SIG-M5 (cell line): Measurements from ENCODE around the gene PRSS53.

Experiments used
- DNase-seq: peaks from one replicate; lab custom pipeline; 2025; lab: John Stamatoyannopoulos, UW

The PRSS53 gene

DNA sequence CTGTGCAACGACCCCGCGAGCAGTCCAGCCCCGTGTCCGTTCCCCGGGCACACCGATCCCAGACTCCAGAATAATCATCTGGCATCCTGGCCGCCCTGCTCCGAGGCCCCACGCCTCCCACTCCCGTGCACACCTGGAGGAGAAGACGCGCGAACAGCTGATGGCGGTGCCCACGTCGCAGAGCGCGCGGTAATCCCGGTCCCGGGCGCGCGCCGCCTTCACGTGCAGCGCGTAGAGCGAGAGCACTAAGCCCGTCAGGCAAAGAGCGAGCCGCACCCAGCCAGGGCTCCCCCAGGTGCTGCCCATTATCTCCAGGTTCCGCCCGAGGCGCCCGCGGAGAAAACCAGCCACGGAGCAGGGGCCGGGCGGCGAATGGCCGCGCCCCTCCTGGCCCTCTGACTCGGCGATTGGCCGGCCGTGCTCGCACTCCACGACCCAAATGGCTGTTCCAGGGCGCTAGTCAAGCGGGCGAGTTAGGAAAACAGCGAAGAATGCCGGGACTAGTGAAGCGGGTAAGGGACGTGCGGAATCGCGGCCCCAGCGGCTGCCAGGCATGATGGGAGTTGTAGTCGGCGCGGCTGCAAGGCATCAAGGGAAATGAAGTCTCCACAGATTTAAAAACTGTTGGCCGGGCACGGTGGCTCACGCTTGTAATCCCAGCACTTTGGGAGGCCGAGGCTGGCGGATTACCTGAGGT, 5.8 kb upstream of the PRSS53 start, which contains the start of gene VKORC1:
TSS of gene VKORC1 (minus strand) at position 374 of the 697 bp plus-strand sequence. CDS start at position 306, 68 bp downstream.
- peak; percentile 91 for DNase-seq

DNA sequence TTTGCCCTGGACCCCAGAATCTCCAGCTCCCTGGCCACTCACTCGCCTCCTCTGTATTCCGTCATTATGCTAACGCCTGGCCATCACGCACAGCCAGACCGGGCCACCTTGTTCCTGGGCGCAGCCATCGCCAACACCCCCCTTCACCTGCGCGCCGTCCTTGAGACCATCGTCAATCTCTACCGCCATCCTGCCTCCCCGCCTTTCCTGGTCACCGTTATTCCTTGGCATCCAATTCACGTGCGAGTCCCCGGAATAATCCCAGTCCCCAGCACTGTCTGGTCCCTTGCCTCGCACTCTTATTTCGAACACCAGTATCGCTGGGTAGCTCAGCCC, 5.3 kb upstream of the PRSS53 start:
- no peak for DNase-seq

DNA sequence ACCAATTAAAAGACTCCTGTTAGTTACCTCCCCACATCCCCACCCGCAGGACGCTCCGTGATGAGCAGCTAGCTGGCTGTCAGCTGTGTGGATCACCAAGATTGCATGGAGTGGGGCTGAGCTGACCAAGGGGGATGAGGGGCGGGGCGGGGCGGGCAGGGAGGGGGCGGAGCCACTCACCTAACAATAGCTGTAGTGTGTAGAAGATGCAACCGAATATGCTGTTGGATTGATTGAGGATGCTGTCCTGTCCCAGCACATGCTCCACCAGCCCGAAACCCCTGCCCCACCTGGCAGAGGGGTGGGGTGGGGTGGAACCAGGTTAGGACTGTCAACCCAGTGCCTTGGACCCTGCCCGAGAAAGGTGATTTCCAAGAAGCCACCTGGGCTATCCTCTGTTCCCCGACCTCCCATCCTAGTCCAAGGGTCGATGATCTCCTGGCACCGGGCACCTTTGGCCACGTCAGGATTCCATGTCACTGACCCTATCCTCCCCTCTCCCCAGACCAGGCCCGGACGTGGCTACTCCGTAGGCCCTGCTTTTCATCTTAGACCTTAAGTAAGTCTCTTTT, 4.5 kb upstream of the PRSS53 start:
- no peak for DNase-seq

DNA sequence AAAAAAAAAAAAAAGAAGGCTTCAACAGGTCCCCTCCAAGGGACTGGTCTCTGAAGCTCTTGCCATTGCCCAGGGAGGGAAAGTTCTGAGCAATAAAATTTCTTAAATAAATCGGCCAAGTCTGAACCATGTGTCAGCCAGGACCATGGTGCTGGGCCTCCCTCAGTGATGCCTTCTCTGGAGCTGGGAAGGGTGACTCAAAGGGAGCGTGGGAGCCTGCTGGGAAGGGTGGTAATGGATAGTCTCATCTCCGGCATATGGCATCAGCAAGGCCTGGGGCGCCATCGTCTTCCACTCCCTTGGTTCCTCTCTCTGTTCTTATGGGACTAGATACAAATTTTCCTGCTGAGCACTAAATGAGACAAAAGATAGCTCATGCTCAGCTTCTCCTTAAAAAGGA, 3.6 kb upstream of the PRSS53 start:
- no peak for DNase-seq

DNA sequence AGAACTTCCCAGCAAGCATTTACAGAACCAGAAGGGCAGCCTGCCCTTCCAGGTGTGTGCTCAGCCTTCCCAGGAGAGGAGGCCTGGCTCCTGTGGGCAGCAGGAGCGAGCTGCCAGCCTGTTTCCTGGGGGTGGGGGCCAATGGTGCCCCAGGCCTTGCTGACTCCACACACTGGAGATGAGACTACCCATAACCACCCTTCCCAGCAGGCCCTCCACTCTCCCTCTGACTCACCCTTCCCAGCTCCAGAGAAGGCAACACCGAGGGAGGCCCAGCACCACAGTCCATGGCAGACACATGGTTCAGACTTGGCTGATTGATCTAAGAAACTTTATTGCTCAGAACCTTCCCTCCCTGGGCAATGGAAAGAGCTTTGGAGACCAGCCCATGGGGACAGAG, 1.8 kb upstream of the PRSS53 start:
- no peak for DNase-seq

DNA sequence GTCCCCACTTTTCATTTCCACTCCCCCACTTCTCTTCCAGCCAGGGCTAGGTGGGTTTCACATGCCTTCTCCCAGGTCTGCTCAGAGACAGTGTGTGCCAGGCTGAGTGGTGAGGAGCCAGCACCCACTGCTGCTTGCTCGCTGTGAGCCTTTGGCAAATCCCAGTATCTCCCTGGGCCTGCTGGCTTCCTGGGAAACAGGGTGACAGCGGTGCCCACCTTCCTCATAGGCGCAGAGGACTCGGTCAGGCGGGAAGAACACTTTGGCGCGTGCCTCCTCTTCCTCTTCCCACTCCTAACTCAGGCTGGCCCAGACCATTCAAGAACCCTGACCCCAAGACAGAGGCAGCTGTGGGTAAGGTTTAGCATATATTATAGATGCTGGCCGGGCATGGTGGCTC, 456 bp upstream of the PRSS53 start:
- DNase-seq: no peak

DNA sequence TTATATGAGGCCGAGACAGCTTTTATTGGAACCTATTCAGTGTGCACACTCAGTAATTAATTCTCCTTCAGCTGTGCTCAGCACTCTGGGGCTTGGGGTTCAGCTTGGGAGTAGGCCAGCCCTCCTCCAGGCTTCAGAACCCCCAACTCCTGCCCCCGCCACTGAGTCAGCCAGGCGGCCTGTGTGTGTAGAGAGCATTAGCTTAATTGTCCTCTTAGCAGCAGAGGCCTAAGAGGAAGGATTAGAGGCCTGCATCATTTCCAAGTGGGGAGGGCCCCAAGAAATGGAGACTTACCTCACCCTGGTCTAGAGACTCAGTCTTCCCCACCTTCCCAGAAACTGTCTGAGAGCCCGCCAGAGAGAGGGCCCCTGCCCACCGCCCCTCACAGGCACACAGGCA, 772 bp downstream of the PRSS53 start:
- DNase-seq: no peak

DNA sequence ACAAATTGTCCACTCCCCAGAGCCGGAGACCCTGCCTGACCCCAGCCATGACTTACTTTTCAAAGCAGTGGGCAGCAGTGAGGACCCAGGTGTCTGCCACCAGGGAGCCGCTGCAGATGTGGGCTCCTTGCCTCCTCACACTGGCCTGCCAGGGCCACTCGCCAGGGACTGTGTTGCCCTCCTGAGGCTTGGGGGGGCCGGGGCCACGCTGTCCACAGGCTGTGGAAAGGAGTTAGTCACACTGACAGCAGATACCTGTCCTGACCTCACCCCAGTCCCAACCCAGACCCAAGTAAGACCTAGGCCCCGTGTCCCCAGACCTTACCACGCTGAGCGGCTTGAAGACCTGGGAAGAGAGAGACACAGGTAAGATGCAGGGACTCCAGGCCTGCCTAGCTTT, 1.3 kb downstream of the PRSS53 start:
- no peak for DNase-seq

DNA sequence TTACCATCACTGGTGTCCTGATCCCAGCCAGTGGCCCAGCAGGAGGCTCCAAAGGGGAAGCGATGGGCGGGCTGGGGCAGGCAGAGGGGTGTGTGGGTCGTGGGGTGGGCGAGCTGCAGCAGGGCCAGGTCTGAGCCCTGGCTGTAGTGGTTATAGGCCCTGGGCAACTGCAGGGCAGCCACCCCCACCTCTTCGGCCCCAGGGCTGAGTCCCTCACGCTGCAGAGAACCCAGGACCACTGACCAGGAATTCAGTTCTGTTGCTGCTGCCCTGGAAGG, 2.2 kb downstream of the PRSS53 start:
- DNase-seq: no peak

DNA sequence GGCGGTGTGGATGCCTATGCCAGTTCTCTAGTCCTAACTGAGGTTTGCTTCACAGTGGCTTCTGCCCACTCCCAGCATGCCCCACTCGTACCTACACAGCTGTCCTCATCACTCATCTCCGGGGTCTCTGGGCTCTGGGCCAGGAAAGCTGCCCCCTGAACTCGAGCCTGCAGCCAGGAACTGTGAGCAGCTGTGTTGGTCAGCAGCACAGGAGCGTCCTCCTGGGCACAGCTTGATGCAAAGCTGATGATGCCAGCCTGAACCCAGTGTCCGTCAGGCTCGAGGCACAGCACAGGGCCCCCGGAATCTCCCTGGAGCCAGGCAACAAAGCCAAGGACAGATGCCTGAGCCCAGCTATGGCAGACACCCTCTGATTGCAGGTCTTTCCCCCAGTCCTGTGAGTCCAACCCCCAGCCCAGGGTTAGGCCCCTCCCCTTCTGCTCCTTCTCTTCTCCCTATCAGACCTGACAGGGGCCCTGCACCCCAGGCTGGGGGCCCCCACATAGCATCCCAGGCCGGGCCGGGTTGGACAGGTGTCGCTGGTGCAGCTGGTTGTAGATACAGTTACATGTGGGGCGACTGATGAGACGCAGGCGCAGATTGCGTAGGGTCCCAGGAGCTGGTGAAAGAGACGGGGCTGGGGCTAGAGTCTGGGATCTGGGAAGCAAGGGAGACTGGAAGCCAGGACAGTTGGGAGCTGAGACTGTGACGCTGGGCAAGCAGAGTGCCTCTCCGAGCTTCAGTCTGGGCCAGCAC, 2.7 kb downstream of the PRSS53 start:
- no peak for DNase-seq

DNA sequence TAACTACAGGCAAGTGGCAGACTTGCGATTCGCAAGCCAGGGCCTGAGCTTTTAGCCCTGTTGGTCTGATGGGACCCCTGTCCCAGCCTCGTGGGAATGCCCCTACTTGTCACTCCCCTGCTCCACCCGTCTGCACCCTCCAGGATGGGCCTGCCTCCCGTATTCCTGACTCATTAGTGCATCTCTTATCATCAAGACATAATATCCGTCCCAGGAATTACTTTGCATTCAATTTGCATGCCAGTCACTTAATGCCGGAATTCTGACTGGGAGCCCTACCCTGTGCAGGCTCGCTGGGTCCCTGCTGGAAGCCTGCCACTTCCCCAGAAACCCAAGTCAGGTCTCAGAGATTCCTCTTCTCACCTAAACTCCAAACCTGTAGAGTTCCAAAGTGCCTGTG, 3.3 kb downstream of the PRSS53 start:
- no peak for DNase-seq

DNA sequence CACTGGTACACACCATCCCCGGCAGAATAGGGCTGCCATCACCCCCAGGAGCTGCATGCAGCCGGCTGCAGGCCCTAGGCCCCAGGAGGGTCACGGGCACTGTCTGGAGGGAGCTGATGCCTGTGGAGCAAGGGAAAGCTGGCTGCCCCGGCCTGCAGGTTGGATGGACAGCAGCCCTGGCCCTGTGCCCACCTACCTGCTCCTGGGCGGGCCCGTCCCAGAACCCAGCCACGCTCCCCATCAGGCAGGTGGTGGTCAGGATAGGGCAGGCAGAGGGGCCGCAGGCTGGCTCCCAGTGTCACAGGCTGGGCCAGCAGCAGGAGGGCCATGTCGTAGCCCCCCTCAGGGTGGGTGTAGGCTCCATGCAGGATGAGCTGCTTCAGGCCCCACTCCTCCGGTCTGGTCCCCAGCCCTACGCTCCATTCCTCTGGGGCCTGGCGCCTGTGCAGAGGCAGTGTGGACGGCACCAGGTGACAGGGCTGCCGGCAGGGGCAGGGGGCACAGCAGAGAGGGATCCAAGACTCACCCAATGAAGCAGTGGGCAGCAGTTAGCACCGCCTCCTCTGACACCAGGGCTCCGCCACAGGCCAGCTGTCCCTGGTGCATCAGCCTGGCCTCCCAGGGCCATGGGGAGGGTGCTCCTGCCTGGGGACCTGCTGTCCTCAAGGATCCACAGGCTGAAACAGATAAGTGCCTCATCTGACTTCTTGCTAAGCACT, 4.0 kb downstream of the PRSS53 start:
- DNase-seq: no peak

DNA sequence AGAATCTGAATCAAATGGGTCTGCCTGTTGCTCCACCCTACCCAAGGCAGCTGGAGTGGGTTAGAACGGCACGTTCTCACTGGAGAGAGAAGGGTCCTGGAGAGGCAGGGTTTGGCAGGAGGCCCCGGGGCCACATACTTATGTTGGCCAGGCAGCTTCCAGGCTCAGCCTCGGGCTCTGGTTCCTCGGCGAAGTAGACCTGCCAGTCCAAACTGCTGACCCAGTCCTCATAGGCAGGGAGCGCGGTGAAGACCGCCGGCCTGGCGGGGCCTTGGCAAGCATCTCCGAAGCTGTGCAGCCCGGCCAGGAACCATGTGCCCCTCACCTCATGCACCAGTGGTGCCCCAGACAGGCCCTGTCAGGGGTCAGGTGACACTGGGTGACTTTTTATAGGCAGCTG, 4.8 kb downstream of the PRSS53 start:
- DNase-seq: no peak

DNA sequence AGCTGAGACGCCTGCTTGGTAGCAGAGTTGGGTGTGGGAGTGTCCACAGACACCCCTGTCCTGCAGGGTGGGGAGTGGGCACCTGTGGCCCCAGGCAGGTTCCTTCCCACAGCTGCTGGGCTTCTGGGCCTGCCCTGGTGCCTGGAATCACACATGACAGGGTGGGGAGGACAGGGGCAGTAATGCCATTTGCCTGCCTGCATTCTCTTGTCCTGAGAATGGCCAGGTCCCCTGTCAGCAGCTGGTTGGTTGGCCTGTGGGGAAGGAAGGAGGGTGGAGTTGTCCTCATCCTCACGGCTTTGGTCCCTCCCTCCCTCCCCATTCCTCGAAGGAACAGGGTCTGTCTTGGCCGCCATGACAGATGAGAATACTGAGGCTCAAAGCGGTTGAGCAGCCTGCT, 5.2 kb downstream of the PRSS53 start:
- DNase-seq: no peak

DNA sequence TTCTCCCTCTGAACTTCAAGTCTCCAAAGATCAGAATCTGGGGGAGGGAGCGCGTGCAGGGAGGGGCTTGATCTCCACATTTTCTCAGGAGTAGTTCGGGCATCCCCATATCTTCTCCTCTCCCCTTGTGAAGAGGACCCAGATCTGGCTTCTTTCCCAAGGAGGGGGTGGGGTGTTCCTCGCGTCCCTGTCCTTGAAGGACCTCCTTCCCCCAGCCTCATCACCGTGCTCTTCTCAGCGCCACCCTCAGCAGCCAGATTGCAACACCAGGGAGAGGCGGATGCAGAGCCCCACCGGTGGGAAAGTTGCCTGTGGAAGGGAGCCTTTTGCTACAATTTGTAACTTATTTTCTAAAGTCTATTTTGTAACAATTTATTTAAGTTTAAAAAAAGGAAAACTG, 5.7 kb downstream of the PRSS53 start:
- no peak for DNase-seq

DNA sequence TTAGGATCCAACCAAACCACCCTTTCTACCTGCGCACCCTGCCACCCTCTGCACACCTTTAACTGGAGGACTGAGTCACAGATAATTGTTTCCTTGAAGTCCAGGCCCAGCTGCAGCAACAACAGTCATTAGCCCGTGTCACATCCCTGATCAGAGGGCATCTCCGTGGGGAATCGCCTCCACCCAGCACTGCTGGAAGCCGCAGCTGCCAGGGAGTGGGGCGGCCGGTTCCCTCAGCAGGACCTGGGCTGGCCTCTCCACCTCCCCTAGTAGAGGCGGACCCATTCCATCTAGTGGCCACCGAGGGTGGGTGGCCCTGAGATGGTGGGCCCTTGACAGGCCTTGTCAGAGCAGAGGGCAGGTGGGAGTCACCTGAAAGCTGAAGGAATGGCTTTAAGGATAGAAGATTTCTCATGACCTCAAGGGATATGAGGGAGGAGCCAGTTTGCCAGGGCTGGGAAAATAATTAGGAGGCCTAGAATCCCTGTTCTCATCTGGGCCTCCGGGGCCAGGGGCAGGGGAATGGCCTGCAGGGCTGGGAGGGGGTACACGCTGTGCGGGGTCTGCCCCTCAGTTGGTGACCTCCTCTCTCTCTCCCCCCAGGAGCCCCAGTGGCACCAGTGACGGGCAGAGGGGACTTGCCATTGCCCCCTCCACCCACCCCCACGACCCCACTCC, 6.2 kb downstream of the PRSS53 start:
- DNase-seq: no peak

DNA sequence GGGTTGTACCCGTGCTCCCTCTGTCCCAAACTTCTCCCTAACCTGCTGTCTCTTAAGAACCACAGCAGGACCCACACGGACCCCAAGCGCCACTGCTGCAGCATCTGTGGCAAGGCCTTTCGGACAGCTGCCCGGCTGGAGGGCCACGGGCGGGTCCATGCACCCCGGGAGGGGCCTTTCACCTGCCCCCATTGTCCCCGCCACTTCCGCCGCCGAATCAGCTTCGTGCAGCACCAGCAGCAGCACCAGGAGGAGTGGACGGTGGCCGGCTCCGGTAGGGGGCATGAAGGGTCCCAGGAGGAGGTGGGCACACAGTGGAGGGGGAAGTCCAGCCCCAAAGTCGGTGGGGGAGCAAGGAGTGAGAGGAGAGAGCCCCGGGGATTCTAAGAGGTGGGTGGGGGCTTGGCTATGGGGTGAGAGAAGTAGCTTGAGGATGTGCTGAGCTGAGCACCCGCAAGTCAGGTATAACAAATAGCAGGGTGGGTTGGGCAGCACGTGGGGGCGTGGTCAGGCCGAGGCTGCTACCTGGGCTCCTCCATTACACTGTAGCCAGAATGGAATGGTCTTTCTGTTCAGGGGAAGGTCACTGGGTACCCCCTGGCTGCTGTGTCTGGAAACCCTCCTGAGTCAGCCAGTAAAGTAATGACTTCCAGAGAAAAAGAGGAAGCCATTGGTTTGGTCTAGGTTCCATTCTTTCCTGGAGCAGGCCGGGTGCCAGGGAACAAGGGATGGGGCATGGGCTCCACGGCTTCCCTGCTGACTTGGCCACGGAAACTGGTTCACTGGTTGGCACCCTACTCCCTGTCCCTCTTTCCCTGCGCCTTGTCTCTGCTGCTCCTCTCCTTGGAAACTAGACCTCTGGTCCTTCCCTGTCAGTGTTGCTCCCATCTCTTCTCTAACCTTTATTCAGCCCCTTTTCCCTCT, 7.1 kb downstream of the PRSS53 start:
- no peak for DNase-seq

DNA sequence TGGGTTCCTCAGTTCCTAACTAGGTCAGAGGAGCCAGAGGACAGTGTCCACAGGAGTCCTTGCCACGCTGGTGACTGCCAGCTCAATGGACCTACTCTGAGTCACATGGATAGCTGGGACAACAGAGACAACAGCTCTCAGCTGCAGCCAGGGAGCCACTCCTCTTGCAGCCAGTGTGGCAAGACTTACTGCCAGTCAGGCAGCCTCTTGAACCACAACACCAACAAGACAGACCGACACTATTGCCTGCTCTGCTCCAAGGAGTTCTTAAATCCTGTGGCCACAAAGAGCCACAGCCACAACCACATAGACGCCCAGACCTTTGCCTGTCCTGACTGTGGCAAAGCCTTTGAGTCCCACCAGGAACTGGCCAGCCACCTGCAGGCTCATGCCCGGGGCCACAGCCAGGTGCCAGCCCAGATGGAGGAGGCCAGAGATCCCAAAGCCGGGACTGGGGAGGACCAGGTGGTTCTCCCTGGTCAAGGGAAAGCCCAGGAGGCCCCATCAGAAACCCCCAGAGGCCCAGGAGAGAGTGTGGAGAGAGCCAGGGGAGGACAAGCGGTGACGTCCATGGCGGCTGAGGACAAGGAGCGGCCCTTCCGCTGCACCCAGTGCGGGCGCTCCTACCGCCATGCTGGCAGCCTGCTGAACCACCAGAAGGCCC, 7.9 kb downstream of the PRSS53 start:
- no peak for DNase-seq

DNA sequence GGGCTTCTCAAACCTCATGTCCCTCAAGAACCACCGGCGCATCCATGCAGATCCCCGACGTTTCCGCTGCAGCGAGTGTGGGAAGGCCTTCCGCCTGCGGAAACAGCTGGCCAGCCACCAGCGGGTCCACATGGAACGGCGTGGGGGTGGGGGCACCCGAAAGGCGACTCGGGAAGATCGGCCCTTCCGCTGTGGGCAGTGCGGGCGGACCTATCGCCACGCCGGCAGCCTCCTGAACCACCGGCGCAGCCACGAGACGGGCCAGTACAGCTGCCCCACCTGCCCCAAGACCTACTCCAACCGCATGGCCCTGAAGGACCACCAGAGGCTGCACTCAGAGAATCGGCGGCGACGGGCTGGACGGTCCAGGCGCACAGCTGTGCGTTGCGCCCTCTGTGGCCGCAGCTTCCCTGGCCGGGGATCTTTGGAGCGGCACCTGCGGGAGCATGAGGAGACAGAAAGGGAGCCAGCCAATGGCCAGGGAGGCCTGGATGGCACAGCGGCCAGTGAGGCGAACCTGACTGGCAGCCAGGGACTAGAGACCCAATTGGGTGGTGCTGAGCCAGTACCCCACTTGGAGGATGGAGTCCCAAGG, 8.6 kb downstream of the PRSS53 start:
- DNase-seq: no peak

DNA sequence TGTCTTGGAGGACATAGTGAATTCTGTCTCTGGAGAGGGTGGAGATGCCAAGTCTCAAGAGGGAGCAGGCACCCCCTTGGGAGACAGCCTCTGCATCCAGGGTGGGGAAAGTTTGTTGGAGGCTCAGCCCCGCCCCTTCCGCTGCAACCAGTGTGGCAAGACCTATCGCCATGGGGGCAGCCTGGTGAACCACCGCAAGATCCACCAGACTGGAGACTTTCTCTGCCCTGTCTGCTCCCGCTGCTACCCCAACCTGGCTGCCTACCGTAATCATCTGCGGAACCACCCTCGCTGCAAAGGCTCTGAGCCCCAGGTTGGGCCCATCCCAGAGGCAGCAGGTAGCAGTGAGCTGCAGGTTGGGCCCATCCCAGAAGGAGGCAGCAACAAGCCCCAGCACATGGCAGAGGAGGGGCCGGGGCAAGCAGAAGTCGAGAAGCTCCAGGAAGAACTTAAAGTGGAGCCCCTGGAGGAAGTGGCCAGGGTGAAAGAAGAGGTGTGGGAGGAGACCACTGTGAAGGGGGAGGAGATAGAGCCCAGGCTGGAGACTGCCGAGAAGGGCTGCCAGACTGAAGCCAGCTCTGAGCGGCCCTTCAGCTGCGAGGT, 9.3 kb downstream of the PRSS53 start:
- DNase-seq: peak; percentile 17
